ENCODE data around the gene CIBAR2.
A peak's percentile ranks its signal among the peaks of the same experiment; 100 is the strongest.

The CIBAR2 gene

DNA sequence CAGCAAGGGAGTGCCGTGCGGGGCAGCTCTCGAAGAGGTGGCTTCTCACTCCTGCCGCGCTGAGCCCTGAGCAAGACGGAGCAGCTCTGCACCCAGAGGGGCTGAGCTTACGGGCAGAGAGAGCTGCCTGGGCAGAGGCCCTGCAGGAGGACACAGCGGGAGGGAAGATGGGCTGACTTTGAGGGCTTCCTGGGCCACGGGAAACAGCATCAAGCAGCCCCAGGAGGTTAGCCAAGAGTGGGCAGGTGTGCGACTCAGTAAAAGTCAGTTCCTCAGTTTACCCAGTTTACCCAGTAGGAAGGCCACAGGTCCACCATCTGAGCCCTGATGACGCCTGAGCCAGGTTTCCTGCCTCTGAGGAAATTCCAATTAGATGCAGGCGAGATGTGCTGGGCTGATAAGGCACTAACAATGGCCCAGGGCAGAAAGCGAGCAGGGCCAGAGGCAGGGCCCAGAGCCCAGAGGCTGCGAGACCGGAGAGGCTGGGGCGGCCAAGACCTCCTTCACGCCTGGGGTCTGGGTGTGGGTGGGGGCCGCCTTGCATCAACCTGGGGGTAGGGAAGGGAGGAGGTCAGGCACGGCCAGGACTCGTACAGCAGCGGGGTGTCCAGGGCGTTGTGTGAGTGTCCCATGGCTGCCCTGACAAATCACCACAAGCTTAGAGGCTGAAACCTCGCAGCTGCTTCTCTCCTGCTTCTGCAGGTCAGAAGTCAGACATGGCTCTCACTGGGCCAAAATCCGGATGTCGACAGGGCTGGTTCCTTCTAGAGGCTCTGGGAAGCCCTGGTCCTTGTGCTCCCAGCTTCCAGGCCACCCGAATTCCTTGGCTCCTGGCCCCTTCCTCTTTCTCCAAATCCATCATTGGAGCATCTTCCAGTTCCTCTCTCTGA is 32.0 kb upstream of the CIBAR2 start:
- DNase-seq (ENCODE audit: low read depth, low spot score) = no peak

DNA sequence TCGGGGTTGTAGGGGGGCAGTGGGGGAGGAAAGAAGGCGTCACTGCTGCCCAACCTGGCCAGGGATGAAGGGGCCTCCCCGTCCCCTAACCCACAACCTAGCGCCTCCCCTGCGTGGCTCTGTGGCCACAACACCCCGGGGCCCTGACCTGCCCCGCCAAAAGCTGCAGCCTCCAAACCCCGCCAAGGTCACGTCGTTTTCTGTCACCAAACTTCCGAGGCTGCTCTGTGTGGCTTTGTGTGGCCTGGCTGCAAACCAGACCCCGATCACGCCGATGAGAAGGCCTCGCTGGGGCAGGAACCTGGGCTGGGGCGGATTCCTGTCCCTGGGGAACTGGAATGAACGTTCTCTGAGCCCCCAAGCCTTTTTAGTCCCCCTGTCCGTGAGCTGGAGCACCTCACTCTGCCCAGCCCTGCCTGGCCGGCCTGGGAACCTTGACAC is 30.5 kb upstream of the CIBAR2 start:
- no peak for DNase-seq (ENCODE audit: low read depth, low spot score)

DNA sequence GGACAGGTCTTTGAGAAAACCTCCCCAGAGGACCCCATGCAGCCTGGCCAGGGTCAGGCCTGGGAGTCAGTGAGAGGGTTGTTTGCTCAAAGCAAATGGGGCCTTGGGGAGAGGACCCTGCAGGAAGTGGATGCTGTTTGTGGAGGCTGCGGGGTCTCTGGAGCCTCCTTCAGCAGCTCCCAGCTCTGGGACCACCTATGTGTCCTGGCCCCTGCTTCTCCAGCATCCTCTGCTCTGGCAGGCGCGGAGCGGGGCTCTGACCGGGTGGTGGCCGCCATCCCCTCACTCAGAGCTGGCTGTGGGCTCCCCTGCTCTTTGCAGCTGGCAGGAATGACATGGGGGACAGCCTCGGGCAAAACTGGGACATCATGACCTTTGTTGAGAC is 29.8 kb upstream of the CIBAR2 start:
- no peak for DNase-seq (ENCODE audit: low read depth, low spot score)

DNA sequence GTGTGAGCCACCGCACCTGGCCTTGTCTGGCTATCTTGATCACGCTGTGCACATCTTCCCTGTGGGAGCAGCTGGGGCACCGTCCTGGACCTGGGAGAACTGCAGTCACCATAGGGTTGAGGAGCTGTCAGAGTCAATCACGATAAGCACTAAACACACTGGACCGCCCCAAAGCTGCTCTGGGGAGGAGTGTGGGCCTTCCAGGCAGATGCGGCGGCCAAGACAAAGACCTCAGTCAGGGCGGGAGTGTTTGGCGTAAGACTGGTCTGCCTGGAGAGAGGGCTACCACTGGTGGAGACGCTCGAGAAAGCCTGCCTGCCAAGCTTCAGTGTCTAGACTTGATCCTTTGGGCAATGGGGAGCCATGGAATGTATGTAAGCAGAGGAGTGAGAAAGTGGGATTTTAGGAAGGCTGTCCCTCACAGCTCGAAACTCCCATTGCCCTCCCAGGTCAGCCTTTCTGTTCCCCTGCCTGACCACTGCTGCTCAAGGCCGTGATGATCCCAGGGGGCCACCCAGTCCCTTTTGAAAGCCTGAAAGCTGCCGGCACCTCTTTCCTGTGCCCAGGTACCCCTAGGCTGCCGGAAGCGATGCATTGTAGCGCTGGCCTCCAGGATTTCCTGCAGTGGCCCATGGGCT is 29.3 kb upstream of the CIBAR2 start:
- no peak for DNase-seq (ENCODE audit: low read depth, low spot score)

DNA sequence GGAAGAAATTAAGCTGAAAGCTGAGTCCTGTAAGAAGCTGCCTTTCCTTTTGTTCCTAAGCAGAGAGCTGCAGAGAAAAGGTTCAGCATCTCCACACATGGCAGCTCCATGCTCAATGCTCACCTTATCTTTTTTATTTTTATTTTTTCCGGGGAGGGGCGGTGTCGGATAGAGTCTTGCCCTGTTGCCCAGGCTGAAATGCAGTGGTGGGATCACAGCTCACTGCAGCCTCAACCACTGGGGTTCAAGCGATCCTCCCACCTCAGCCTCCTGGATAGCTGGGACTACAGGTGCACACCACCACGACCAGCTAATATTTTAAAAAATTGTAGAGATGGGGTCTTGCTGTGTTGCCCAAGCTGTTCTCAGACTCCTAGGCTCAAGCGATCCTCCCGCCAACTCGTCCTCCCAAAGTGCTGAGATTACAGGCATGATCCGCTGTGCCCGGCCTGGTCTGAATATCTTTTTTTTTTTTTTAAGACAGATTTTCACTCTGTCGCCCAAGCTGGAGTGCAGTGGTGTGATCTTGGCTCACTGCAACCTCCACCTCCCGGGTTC is 28.3 kb upstream of the CIBAR2 start:
- DNase-seq (ENCODE audit: low read depth, low spot score) = no peak

DNA sequence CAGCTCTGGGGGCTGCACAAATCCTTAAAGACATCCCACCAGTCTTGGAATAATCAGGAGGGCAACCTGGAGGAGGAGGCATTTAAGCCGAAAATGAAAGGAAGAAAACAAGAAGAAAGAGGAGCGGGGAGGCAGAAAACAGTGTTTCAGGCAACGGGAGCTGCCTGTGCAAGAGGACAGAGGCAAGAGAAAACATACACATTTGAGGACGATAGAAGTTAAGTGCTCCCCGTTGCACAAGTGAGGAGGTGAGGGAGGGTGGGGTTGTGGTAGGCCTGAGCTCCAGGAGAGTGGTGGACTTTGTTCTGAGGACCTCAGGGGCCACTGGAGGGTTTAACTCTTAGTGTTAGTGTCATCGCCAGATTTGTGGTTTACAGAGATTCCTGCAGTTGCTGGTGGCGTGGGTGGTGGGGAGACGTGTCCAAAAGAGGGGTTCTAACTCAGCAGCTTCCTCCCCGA is 27.6 kb upstream of the CIBAR2 start:
- DNase-seq (ENCODE audit: low read depth, low spot score) = no peak

DNA sequence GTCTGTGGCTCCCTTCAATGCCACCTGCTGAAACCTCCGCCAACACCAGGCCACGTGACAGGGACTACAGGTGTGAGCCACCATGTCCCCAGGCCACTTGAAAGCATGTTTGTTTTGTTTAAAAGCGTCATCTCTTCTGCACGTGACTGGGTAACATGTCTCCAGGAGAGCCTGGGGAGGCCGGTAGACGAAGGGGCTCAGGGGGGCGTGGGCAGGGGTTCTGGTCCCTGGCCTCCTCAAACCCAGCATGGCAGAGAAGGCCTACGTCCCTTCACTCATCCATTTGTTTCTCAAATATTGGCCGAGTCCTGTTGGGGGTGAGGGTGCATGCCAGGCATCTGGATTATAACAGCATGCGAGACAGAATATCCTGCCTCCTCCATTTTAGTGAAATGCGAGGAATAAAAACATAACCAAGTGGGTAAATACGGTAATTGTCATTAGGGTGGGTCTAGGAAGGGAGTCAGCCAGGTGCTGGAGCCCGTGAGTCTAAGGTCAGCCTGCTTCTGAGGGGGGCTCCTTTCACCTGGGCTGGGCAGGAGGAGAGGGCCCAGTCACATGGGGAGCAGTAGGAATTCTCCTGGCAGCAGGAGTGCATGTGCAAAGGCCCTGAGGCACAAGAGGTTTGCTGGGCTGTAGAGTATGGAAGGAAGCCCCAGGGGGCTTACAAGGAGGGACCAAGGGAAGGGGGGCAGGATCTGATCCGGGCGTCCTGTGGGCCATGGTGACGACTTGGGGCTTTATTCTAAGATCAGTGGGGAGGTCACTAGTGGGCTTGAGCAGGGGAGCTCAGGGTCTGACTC is 26.8 kb upstream of the CIBAR2 start:
- no peak for DNase-seq (ENCODE audit: low read depth, low spot score)

DNA sequence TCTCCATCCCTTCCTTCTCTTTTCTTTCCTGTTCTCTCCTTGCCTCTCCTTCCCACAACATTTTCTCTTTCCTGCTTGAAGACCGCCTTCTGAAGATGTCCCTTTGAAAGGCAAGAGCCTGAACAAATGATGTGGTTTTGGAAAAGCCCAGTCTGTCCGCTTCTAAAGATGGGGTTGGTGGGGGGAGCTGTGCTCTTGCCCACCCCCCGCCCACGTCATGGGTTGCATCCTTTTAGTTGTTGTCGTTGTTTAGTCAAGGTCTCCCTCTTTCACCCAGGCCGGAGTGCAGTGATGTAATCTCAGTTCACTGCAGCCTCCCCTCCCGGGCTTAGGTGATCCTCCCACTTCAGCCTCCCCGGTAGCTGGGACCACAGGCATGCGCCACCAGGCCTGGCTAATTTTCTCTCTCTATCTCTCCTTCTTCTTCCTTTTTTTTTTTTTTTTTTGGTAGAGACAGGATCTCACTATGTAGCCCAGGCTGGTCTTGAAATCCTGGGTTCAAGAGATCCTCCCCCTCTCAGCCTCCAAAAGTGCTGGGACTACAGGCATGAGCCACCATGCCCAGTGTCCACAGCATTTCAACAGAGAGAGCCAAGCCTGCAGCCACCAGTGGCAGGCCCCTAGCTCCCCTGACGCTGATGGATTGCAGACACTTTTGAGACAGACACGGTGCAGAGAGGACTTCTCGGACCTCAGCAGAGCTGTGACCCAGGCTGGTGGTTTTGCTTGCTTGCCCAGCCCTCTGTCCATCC is 26.0 kb upstream of the CIBAR2 start:
- DNase-seq (ENCODE audit: low read depth, low spot score) = no peak

DNA sequence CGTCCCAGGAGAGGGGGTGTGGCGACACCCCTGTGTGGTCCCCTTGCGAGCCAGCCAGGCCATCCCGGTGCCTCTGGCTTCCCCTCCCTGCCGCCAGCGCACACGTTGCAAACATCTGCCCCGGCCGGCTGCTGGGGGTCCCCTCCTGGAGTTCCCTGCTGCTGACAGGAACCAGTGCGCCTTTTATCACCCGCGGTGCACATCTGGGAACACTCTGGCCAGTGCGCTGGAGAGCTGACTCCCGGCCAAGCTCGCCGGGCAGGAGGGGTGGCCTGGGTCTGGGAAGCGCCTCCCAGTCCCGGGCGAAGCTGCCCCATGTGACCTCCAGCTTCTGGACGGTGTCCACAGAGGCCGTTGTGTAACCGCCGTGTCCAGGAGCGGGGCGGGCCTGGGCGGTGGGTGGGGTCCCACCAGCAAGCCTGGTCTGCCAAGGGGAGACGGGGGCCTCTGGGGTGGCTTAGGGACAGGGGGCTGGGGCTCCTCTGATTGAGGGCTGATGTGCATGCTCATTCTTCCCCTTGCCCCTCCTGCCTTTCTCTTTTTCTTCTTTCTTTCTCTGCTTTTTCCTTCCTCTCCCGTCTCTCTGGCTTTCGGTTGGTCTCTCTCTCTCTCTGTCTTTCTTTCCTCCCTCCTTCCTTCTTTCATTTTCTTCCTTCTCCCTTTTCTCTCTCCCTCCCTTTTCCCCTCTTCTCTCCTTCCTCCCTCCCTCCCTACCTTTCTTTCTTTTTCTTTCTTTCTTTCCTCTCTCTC is 25.2 kb upstream of the CIBAR2 start:
- peak; percentile 82 for DNase-seq (ENCODE audit: low read depth, low spot score)

DNA sequence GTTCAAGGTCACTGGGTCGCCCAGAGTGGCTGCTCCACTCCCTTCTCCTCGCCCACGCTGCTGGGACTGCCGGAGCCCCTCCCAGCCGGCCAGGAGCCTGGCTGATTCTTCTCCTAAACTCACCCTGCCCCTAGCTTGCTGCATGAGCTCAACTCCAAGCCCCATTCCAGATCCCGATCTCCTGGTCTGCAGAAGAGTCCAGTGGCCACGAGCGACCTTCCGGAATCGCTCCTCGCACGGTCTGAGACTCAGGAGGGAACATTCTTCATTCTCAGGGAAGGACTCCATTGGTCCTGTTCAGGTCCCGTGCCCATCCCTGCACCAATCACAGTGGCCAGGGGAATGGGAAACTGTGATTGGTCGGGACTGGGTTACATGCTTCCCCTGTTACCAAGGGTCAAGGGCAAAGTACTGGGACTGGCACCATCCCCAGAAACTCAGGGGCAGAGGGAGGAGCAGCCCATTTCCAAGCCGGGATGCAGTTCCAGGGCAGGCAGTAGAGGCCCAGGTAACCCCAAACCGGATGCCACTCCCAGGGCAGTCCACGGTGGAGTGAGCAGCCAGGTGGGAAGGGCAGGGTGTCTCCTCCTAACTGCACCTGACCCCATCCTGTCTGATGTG is 24.5 kb upstream of the CIBAR2 start:
- peak; percentile 46 for DNase-seq (ENCODE audit: low read depth, low spot score)

DNA sequence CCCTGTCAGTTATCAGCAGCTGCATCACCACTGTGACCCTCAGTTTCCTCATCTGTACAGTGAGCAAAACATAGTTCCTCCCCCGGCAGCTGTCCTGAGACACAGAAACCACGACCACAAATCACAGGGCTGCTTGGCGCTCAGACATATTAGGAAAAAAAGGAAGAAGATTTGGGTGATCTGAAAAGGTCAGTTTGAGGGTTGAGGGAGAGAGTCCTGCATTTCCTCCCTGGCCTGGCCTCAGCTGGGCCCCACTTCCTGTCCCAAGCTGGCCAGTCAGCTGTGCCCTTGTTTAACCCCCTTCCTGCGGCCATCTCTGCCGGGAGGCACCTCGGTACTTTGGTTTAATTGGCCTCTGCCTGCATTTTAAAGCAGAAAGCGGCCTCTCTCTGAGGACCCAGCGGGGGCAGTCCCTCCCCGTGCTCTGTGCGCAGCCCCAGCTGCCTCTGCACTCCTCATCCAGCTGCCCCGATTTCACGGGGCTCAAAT is 24.0 kb upstream of the CIBAR2 start:
- DNase-seq (ENCODE audit: low read depth, low spot score) = no peak

DNA sequence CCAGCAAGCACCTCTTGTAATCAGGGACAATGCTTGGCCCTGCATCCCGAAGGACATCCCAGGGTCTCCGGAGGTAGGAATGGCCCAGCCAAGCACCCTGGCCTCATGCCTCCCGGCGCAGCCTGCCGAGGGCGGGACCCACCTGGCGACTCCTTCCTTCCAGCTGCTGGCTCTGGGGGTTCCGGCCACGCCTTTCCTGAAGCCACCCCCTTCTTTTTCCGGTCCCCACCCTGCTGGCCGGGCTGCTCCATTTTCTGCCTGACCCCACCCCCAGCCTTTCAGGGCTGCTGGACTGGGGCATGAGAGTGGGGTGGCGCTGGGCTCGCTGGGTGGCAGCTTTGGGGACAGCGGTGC is 22.5 kb upstream of the CIBAR2 start:
- DNase-seq (ENCODE audit: low read depth, low spot score) = no peak

DNA sequence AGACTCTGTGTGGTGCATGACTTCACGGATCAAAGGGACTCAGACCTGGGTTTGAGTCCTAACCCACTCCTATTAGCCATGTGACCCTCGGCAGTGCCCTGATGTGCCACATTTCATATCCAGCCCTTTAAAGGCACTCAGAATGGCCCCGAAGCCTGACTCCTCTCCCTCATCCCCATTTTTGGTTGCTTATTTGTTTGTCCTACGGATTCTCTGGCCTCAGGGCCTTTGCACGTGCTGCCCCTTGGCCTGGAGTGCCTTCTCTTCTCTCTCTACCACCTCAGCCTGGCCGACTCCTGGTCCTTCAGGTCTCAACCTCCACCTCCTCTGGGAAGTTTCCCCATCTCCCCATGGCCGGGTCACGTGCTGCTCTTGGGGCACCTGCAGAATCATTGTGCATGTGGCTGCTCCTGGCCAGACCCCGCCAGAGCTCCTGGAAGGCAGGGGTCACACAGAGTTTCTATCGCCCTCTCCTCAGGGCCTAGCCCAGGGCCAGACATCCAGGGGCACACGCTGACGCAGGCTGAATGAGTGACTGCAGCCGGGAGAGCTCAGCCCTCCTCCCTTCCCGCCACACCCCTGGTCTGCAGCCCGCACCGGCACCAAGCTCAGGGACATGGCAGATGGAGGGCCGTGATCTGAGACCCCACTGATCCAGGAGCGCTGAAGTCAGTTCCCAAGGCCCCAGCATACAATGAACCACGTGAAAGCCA is 22.0 kb upstream of the CIBAR2 start:
- no peak for DNase-seq (ENCODE audit: low read depth, low spot score)

DNA sequence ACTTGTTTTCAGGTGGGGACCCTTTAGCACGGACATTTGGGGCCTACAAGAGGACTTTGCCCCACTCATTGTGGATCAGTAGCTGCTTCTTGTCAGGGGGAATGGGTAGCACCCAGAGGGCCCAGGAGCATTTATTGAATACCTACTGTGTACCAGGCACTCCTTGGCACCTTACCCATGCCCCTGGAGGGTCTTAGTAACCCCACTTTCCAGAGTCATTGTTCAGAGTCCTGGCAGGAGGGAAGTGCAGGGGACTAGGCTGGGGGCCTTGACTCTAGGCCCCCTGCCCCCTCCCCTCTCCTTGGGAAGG is 21.0 kb upstream of the CIBAR2 start:
- DNase-seq (ENCODE audit: low read depth, low spot score) = no peak

DNA sequence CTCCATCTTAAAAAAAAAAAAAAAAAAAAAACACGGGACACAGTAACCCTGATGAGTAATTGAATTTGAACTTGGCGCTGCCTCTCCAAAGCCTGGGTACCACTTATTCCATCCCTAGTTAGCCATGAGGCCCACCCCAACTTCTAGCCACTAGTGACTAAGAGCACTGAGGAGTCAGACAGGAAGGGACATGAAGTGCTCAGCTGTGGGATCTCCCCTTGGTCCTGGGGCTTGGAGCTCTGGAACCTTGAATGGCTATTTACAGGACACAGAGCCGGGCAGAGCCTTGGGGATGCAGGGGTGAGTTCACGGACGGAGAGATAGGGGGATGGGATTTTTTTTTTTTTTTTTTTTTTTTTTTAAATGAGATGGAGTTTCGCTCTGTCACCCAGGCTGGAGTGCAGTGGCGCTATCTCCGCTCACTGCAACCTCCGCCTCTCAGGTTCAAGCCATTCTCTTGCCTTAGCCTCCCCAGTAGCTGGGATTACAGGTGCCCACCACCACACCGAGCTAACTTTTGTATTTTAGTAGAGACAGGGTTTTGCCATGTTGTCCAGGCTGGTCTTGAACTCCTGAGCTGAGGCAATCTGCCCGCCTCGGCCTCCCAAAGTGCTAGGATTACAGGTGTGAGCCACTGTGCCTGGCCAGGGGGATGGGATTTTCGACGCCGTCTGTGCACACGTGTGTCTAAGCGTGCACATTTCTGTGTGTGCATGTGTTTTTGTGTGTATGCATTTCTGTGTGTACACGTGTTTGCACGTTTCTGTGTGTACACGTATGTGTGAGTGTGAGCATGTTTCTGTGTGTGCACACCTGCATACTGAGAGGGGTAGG is 20.4 kb upstream of the CIBAR2 start:
- DNase-seq (ENCODE audit: low read depth, low spot score) = no peak

DNA sequence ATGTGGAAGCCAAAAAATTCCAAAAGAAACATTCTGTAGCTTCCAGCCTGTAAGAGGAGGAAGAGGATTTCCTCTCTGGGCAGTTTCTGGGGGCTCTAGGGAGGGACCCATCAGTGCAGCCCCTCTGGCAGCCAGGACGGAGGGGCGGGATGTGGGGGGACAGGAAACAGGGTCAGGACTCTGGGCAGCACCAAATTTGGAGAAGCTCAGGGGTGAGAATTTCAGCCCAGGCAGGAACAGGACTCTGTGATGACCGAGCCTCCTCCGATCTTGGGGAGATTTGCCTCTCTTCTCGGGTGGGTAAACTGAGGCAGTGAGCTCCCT is 18.4 kb upstream of the CIBAR2 start:
- no peak for DNase-seq (ENCODE audit: low read depth, low spot score)

DNA sequence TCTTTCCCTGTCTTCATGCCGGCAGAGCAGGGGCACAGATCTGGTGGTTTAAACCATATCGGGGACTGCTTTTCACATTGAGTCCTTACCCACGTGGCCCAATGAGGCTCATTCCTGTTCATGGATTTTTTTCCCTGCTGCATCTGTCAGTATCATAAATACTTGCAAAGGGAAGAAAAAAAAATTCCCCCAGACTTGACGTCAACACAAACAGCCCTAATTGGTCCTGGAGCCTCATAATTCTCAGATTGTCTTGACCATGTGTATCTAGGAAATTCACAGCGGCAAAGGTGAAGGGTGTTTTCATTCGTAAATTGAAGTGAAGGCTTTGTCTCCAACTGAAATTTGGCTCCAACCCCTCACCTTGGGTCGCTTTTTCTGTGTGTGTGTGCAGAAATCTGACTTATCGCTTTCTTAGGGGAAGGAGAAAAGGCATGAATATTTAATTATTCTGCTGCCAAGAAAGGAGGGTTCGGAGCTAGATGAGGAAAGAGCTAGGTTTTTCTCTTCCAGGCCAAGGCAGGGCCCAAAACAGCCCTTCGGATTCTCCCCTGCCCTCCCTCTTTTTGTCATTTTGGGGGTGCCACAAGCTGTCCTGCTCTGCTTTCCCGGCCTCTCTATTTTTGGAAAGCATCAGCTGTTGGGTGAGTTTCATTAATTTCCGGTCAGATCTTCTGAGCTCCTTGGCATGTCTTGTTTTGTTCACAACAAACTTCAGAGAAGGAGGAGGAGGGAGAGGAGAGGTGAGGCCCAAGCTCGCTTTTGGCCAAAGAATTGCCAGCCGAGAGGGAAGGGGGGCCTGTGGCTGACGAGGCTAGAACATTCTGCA is 17.8 kb upstream of the CIBAR2 start:
- peak; percentile 75 for DNase-seq (ENCODE audit: low read depth, low spot score)
